DMS153 treated with DMSO at 0.1 percent for 48 hours (cell line): ENCODE data around the gene CAMK1D.

Experiments used
- DNase-seq: peaks from one replicate; lab custom pipeline; 2025; ENCODE audit not compliant: unreplicated experiment; lab: John Stamatoyannopoulos, UW

Gene CAMK1D

GRCh38 chr10:12685261-12686058 lies 336.1 kb downstream of the CAMK1D start:
- no peak for DNase-seq

GRCh38 chr10:12687996-12688395 lies 338.6 kb downstream of the CAMK1D start:
- DNase-seq: no peak

GRCh38 chr10:12689893-12690292 lies 340.5 kb downstream of the CAMK1D start:
- DNase-seq: peak; percentile 7

- DNase-seq: no peak
Observed at GRCh38 chr10:12690525-12691126, 341.3 kb downstream of the CAMK1D start.

- no peak for DNase-seq
Observed at GRCh38 chr10:12691596-12691995, 342.2 kb downstream of the CAMK1D start.

- no peak for DNase-seq
Observed at GRCh38 chr10:12697764-12698163, 348.4 kb downstream of the CAMK1D start.

- no peak for DNase-seq
Observed at GRCh38 chr10:12699258-12699700, 349.9 kb downstream of the CAMK1D start.

GRCh38 chr10:12699781-12700556 lies 350.6 kb downstream of the CAMK1D start:
- DNase-seq: no peak

GRCh38 chr10:12700557-12700874 lies 351.2 kb downstream of the CAMK1D start:
- DNase-seq: no peak

- no peak for DNase-seq
Observed at GRCh38 chr10:12701696-12702095, 352.3 kb downstream of the CAMK1D start.

GRCh38 chr10:12702215-12702770 lies 352.9 kb downstream of the CAMK1D start:
- no peak for DNase-seq

- no peak for DNase-seq
Observed at GRCh38 chr10:12703126-12703525, 353.8 kb downstream of the CAMK1D start.

GRCh38 chr10:12703813-12704212 lies 354.5 kb downstream of the CAMK1D start:
- DNase-seq: no peak

GRCh38 chr10:12704488-12704887 lies 355.1 kb downstream of the CAMK1D start:
- DNase-seq: no peak

- DNase-seq: no peak
Observed at GRCh38 chr10:12705943-12706342, 356.6 kb downstream of the CAMK1D start.

- DNase-seq: peak; percentile 10
Observed at GRCh38 chr10:12707461-12708185, 358.3 kb downstream of the CAMK1D start.

GRCh38 chr10:12709000-12709401 lies 359.7 kb downstream of the CAMK1D start:
- DNase-seq: no peak

- DNase-seq: no peak
Observed at GRCh38 chr10:12709521-12709963, 360.2 kb downstream of the CAMK1D start.

GRCh38 chr10:12710157-12710556 lies 360.8 kb downstream of the CAMK1D start:
- no peak for DNase-seq

GRCh38 chr10:12710594-12711349 lies 361.4 kb downstream of the CAMK1D start:
- peak; percentile 30 for DNase-seq
